Measurements from ENCODE around the gene ACSL3.
"Not testable (repeated sequence)": the region's sequence is repeated elsewhere in the genome, so short reads cannot be mapped to it uniquely, and the experiment has no call there.

The ACSL3 gene

DNA sequence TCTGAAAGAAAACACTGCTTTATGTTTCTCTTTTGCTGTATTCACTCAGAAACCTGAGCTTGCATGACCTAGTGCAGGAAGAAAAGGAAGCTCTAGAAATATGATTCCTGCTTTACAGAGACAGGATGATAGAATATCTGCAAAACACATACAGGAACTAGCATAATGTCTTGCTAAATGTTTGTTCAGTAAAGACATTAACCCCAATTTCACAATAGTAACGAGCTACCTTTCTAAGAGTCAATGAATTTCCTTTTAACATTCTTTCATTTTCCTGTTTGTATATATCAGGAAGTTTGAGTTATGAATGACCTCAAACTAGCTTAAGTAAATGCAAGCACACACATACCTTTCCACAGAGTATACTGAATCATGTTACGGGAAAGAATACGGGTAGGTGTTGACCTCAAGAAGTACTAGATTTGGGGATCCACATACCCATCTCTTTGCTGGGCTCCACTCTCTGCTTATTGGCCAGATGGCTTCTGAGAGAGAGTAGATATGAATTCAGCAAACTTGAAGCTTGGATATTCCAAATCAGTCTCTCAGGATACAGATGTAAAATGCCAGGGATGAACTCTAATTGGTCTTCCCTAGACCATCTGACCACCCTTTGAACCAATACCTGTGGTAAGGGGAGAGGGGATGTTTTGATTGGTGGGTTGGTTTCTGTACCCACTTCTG, 18.2 kb upstream of the ACSL3 start:
- no peaks in the 10 kb centered on the region for H3K36me3 Mint-ChIP-seq
- H3K27me3 Mint-ChIP-seq: peaks cover 1% of the 10 kb centered on the region
- H3K27ac Mint-ChIP-seq: no peak overlapping the region
- H3K4me1 Mint-ChIP-seq: peaks cover 18% of the 10 kb centered on the region
- no peaks in the 10 kb centered on the region for H3K9me3 Mint-ChIP-seq
- no peak overlapping the region for H3K4me3 Mint-ChIP-seq

DNA sequence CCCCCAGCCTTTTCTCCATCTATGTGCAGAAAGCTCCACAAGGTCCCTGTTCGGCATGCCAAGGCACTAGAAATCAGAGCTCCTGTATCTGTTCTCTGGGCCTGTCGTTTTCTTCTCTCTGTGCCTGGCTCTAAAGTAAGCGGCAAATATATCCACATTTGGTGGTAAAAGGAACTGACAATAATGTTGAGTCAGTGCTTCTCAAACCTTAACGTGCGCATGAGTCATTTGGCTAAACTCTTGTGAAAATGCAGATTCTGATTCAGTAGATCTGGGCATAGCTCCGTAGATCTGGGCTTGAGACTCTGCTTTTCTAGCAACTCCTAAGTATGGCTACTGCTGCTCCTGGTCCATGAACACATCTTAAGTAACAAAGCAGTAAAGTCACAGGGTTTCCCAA, 16.5 kb upstream of the ACSL3 start:
- peaks cover 18% of the 10 kb centered on the region for H3K4me1 Mint-ChIP-seq
- H3K4me3 Mint-ChIP-seq: no peak overlapping the region
- H3K27ac Mint-ChIP-seq: no peak overlapping the region
- H3K9me3 Mint-ChIP-seq: no peaks in the 10 kb centered on the region
- H3K36me3 Mint-ChIP-seq: no peaks in the 10 kb centered on the region
- H3K27me3 Mint-ChIP-seq: peaks cover 1% of the 10 kb centered on the region

DNA sequence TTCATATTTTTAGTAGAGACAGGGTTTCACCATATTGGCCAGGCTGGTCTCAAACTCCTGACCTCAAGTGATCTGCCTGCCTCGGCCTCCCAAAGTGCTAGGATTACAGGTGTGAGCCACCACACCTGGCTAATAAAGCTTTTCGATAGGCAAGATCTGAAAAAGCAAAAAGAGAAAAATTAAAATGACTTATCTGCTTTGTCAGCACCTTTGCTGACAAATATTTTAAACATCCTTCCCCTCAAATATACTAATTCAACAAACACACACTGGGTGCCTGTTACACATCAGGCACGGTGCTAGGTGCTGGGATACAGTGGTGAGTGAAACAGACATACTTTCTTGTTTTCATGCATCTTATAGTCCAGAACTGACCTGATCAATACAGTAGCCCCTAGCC, 15.5 kb upstream of the ACSL3 start:
- not testable (repeated sequence) for H3K9me3 Mint-ChIP-seq, H3K36me3 Mint-ChIP-seq, H3K4me3 Mint-ChIP-seq, H3K27ac Mint-ChIP-seq, H3K27me3 Mint-ChIP-seq
- peaks cover 13% of the 10 kb centered on the region for H3K4me1 Mint-ChIP-seq

DNA sequence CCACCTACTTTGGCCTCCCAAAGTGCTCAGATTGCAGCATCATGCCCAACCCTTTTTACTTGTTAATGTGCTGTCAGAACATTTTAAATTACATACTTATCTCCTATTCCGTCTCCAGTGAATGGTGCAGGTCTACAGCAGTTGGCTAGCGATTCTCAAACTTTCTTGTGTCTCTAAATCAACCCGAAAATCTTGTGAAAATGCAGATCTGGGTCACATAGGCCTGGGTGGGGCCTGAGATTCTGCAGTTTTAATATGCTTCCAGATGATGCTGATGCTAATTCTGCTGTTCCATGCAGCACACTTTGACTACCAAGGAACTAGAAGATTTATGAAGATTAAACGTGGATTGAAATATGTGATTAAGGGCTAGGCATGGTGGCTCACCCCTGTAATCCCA, 14.8 kb upstream of the ACSL3 start:
- H3K36me3 Mint-ChIP-seq: no peaks in the 10 kb centered on the region
- no peak overlapping the region for H3K4me3 Mint-ChIP-seq

DNA sequence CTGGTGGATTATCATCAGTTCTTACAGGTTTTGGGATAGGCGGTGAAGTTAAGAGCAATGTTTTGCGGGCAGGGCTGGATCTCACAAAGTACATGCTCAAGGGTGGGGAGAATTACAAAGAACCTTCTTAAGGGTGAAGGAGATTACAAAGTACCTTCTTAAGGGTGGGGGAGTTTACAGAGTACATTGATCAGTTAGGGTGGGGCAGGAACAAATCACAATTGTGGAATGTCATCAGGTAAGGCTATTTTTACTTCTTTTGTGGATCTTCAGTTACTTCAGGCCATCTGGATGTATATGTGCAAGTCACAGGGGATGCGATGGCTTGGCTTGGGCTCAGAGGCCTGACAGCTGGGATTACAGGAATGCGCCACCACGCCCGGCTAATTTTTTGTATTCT, 12.8 kb upstream of the ACSL3 start:
- H3K36me3 Mint-ChIP-seq, H3K4me1 Mint-ChIP-seq, H3K9me3 Mint-ChIP-seq, H3K27me3 Mint-ChIP-seq, H3K4me3 Mint-ChIP-seq, H3K27ac Mint-ChIP-seq: not testable (repeated sequence)

More for the DNA sequence above, 14.8 kb upstream of the ACSL3 start:
- H3K27ac Mint-ChIP-seq: no peak overlapping the region
- H3K27me3 Mint-ChIP-seq: peaks cover 1% of the 10 kb centered on the region
- H3K4me1 Mint-ChIP-seq: peaks cover 7% of the 10 kb centered on the region
- no peaks in the 10 kb centered on the region for H3K9me3 Mint-ChIP-seq

DNA sequence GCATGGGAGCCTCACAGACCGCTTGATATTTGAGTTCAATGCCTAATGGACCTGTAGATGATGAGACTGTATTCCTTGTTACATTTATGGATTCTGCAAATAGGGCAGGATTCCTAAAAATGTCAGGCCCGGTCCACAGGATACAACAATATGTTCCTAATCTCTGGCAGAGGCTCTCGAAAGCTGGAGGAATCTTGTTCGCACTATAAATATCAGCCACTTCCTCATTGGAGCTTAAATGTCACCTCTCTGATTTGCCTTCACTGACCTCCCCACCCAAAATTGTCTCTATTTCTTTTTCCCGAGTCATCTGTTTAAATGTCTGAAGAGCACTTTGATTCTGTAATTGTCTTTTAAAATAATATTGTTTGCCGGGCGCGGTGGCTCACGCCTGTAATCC, 12.0 kb upstream of the ACSL3 start:
- no peaks in the 10 kb centered on the region for H3K4me1 Mint-ChIP-seq
- H3K9me3 Mint-ChIP-seq: no peaks in the 10 kb centered on the region
- H3K27me3 Mint-ChIP-seq: peaks cover 1% of the 10 kb centered on the region

DNA sequence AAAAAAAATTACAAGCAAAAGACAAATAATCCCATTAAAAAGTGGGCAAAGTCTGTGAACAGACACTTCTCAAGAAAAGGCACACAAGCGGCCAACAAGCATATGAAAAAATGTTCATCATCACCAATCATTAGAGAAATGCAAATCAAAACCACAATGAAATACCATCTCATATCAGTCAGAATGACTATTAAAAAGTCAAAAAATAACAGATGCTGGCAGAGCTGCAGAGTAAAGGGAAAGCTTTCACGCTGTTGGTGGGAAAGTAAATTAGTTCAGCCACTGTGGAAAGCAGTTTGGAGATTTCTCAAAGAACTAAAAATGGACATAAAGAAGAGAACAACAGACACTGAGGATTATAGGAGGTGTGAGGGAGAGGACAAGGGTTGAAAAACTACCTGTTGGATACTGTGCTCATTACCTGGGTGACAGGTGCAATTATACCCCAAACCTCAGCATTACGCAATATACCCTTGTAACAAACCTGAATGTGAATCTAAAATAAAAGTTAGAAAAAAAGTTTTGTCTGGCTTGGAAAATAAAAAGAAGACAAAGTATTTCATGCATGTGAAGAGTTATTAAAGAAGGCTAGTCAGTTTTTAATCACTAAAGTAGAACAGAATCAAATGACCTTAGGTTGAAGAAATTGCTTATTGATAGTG, 8.7 kb upstream of the ACSL3 start:
- no peaks in the 10 kb centered on the region for H3K4me1 Mint-ChIP-seq
- H3K27ac Mint-ChIP-seq: no peak overlapping the region
- H3K36me3 Mint-ChIP-seq: no peaks in the 10 kb centered on the region
- no peaks in the 10 kb centered on the region for H3K9me3 Mint-ChIP-seq
- H3K27me3 Mint-ChIP-seq: no peaks in the 10 kb centered on the region
- H3K4me3 Mint-ChIP-seq: no peak overlapping the region

More for the DNA sequence above, 12.0 kb upstream of the ACSL3 start:
- no peaks in the 10 kb centered on the region for H3K36me3 Mint-ChIP-seq
- H3K4me3 Mint-ChIP-seq: no peak overlapping the region
- H3K27ac Mint-ChIP-seq: no peak overlapping the region

DNA sequence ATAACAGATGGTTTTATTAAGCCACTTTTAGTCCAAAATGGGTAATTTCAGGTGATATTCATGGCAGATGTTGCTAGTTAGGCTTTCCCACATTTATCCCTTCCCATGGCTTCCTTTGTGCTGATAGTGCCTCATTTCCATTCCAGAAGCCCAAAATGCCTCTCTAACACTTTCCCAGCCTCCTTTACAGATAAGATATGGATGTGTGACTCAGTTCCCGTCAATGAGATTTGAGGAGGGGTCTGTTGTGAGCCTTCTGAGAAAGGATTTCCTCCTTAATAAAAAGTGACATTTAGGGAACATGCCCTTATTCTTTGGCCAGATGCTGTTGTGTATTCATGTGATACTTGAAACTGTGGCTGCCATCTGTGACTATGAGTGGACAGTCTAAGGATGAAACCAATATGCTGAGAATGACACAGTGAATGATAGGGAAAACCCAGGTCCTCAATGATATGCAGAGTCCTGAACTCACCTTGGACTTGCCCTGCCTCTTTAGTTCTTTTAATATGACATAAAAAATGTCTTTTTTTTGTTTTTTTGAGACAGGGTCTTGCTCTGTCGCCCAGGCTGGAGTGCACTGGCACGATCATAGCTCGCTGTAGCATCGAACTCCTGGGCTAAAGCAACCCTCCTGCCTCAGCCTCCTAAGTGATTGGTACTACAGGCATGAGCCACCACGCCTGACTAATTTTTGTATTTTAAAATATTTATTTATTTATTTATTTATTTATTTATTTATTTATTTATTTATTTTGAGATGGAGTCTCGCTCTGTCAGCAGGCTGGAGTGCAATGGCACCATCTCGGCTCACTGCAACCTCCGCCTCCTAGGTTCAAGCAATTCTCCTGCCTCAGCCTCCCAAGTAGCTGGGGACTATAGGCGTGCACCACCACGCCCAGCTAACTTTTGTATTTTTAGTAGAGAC, 5.8 kb upstream of the ACSL3 start:
- no peak overlapping the region for H3K4me3 Mint-ChIP-seq

DNA sequence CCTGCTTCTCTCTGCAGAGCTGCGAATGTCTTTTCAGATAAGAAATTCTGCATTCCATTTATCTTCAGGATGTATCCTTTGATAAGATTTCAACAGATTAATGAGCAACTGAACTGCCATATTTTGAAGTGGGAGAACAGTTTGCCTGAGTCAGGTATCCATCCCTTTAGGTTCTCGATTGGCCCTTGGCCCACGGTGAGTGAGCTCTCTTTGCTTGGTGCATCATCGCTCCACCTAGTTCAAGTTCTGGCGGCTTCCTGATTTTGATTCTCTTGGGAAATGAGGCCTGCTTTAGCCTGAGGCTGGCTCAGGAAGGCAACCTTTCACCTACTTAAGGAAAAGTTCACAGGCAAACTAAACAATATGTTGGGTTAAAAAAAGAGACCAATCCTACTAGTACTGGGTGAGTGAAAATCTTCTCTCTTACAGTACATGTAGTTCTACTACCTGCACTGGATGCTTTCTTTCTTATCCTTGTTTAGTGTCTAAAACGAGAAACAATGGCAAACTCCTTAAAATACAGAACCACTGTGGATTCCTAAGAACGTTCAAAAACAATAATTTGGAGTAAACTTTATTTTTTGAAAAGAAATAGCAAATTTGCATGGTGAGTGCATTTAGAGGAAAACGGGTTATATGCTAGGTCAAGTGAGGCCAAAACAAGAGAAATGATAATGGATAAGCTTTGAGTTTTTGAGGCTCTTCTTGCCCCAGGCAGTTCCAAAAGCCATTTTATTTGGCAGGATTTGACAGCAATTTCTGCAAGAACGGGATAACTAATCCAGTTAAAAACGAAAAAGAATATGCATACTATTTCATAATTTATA, 837 bp upstream of the ACSL3 start:
- Mint-ChIP-seq H3K27me3 (no peaks in the 10 kb centered on the region), H3K4me1 (peaks cover 7% of the 10 kb centered on the region), H3K36me3 (no peaks in the 10 kb centered on the region), H3K27ac (peak overlapping the region; percentile 48), H3K9me3 (no peaks in the 10 kb centered on the region), H3K4me3 (peak overlapping the region; percentile 80)

More for the DNA sequence above, 5.8 kb upstream of the ACSL3 start:
- Mint-ChIP-seq H3K4me1 (peaks cover 3% of the 10 kb centered on the region), H3K27ac (no peak overlapping the region), H3K36me3 (no peaks in the 10 kb centered on the region), H3K27me3 (no peaks in the 10 kb centered on the region), H3K9me3 (no peaks in the 10 kb centered on the region)

DNA sequence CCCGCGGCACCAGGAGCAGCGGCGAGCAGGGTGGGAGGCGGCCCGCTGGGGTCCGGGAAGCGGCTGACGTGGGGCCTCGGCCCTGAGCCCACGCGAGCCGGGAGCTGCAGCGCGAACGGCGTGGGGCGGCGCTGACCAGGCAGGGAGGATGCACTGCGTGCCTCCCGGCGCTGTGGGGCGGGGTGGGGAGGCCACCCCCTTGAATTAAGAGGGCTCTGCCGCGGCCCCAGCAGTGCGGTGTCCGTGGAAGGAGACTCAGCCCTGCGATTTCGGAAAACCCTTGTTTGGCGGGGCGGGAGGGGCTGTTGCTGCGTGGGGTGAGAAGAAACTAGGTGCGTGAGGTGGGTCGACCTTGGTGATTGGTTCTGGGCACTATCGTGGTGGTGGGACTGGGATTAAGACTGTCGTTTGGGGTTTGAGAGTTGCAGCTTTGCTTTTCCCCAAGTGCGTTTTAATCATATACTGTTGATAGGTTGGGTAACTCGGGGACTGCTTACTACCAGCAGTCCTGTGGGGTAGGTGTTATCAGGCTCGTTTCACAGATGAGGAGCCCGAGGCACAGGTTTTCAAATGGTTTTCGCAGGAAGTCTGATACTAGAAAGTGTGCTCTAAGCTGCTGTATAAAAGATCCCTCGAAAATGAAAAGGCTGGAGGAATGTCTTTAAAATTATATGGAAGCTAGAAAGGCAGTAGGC, 722 bp downstream of the ACSL3 start:
- Mint-ChIP-seq H3K9me3 (no peaks in the 10 kb centered on the region), H3K27me3 (no peaks in the 10 kb centered on the region), H3K4me3 (no peak overlapping the region), H3K27ac (peak overlapping the region; percentile 90), H3K36me3 (no peaks in the 10 kb centered on the region), H3K4me1 (peaks cover 17% of the 10 kb centered on the region)

DNA sequence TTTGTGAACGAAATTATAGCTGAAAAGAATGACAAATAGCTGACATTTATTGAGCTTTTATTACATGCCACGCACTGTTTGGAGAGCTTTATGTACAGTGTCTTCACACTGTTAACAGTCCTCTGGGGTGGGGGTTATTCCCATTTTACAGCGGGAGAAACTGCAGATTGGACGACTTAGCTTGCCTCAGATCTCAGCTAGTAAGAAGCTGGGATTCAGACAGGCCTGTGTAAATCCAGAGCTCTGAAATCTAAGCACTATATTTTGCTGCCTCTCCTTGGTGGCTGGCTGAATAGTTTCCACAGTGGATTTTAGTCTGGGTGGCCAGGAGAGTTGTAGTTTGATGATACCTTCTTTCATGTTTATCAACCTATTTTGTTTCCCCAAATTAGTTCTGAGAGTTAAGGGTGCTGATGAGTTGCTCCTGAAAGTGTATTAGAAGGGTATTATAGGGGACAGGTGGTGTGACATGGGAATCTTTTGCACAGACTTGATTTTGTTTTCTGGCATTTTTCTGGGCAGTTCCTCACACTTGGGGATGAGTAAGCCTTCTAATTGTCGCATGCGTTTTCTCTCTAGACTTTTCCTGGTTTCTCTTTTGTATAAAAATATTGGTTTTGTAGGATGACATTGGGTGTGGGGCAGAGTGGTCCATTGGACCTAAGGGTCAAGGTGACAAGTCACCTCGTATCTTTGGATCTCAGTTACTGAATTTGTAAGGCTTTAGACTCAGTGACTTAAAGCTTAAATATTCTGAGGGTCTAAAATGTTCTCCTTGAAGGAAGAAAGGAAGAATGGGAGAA, 1.5 kb downstream of the ACSL3 start:
- H3K27ac Mint-ChIP-seq: peak overlapping the region; percentile 90
- no peaks in the 10 kb centered on the region for H3K36me3 Mint-ChIP-seq
- H3K9me3 Mint-ChIP-seq: no peaks in the 10 kb centered on the region
- no peaks in the 10 kb centered on the region for H3K27me3 Mint-ChIP-seq
- peaks cover 21% of the 10 kb centered on the region for H3K4me1 Mint-ChIP-seq
- H3K4me3 Mint-ChIP-seq: no peak overlapping the region

DNA sequence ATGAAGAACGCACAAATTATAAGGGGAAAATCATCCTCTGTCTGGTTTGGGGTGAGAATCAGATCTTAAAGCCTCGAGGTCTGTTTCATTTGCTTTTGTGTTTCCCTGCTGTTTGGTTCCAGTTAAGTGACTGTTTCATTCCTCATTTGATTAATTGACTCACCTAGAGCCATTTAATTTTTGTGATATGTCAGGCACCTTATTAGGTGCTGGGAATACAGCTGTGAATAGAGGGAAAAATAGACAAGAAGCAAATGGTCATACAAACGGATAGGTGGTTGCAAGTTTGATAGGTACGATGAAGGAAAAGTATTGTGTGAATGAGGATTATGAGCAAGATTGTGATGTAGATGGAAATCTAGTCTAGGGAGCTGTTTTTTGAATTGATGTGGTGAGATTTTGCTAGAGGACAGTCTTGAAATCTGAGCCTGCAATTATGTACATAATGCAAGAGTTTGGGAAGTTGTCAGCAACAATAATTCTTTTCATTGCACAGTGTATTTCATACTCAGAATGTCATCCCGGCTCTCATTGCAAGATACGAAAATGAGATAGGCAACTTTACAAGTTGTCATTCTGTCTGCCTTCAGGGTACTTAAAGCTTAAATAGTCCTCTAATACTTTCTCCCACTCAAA, 2.2 kb downstream of the ACSL3 start:
- H3K36me3 Mint-ChIP-seq: no peaks in the 10 kb centered on the region
- H3K4me1 Mint-ChIP-seq: peaks cover 26% of the 10 kb centered on the region
- H3K27me3 Mint-ChIP-seq: no peaks in the 10 kb centered on the region
- H3K27ac Mint-ChIP-seq: no peak overlapping the region
- no peaks in the 10 kb centered on the region for H3K9me3 Mint-ChIP-seq
- H3K4me3 Mint-ChIP-seq: no peak overlapping the region

DNA sequence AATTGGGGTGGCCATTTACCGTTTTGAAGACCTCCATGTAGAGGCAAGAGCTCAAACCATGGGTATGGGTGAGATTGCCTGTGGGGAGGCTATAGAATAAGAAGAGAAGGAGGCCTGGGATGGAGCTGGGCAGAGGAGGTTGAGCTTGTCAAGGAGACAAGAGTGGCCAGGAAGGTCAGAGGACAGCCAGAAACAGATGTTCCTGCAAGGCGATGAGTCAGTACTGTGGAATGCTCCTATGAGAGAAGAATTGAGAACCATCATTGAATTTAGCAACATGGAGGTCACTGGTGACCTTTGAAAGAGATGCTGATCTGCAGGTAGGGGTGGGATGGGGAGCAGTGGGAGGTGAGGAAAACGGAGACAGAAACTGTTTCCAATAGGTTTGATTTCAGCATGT, 3.5 kb downstream of the ACSL3 start:
- no peaks in the 10 kb centered on the region for H3K9me3 Mint-ChIP-seq
- H3K27me3 Mint-ChIP-seq: no peaks in the 10 kb centered on the region
- H3K4me1 Mint-ChIP-seq: peaks cover 31% of the 10 kb centered on the region
- H3K27ac Mint-ChIP-seq: no peak overlapping the region
- H3K4me3 Mint-ChIP-seq: no peak overlapping the region
- no peaks in the 10 kb centered on the region for H3K36me3 Mint-ChIP-seq

DNA sequence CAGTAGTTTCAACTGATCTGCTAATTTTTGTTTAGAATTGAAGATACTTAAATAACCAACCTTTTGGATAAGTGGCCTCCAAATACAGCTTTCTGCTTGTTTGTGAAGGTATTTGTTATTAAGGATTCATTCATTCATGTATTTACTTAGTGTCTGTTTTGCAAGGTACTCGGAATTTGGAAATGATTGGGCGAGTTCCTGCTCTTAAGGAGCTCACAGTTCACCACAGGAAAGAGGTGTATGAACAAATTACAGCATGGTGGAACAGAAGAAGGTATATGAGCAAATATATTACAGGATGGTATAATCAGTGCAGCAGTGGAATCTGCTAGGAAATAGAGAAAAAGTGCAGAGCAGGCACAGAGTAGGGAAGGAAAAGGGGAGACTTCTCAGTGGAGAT, 4.5 kb downstream of the ACSL3 start:
- Mint-ChIP-seq H3K4me3 (no peak overlapping the region), H3K9me3 (no peaks in the 10 kb centered on the region), H3K36me3 (no peaks in the 10 kb centered on the region), H3K27ac (no peak overlapping the region), H3K4me1 (peaks cover 25% of the 10 kb centered on the region), H3K27me3 (no peaks in the 10 kb centered on the region)
